Measurements from ENCODE around the gene IMMP2L. TPM values are rescaled to one million over a fixed set of nuclear protein-coding genes. Genes with fewer than 3 reads are reported as not detected.

IMMP2L gene
- total RNA-seq, 1 donor from 2014 or later = 11.2 TPM

- Mint-ChIP-seq H3K27ac (ENCODE audit: unreplicated experiment) (no peak overlapping the region), H3K27me3 (ENCODE audit: unreplicated experiment) (no peaks in the 10 kb centered on the region), H3K9me3 (ENCODE audit: unreplicated experiment) (no peaks in the 10 kb centered on the region), H3K4me1 (ENCODE audit: unreplicated experiment) (peaks cover 3% of the 10 kb centered on the region), H3K36me3 (ENCODE audit: low read depth, unreplicated experiment) (no peaks in the 10 kb centered on the region), H3K4me3 (ENCODE audit: unreplicated experiment) (no peak overlapping the region)
- DNase-seq (ENCODE audit: low spot score) = no peak
- TF ChIP-seq CTCF (IDR thresholded peaks at IDR 0.05; ENCODE audit: unreplicated experiment) = no peak
Observed at GRCh38 chr7:110975486-110975885, 586.8 kb downstream of the IMMP2L start.

GRCh38 chr7:110974441-110974840, 587.9 kb downstream of the IMMP2L start:
- H3K27me3 Mint-ChIP-seq (ENCODE audit: unreplicated experiment) = no peaks in the 10 kb centered on the region
- no peak overlapping the region for H3K27ac Mint-ChIP-seq (ENCODE audit: unreplicated experiment)
- H3K9me3 Mint-ChIP-seq (ENCODE audit: unreplicated experiment) = no peaks in the 10 kb centered on the region
- no peak for TF ChIP-seq CTCF (IDR thresholded peaks at IDR 0.05; ENCODE audit: unreplicated experiment)
- H3K4me3 Mint-ChIP-seq (ENCODE audit: unreplicated experiment) = no peak overlapping the region
- DNase-seq (ENCODE audit: low spot score) = no peak
- H3K36me3 Mint-ChIP-seq (ENCODE audit: low read depth, unreplicated experiment) = no peaks in the 10 kb centered on the region
- H3K4me1 Mint-ChIP-seq (ENCODE audit: unreplicated experiment) = peaks cover 3% of the 10 kb centered on the region

GRCh38 chr7:110973196-110973990, 588.9 kb downstream of the IMMP2L start:
- Mint-ChIP-seq H3K4me3 (ENCODE audit: unreplicated experiment) (no peak overlapping the region), H3K36me3 (ENCODE audit: low read depth, unreplicated experiment) (no peaks in the 10 kb centered on the region), H3K27ac (ENCODE audit: unreplicated experiment) (no peak overlapping the region), H3K4me1 (ENCODE audit: unreplicated experiment) (peaks cover 3% of the 10 kb centered on the region), H3K9me3 (ENCODE audit: unreplicated experiment) (no peaks in the 10 kb centered on the region), H3K27me3 (ENCODE audit: unreplicated experiment) (no peaks in the 10 kb centered on the region)
- TF ChIP-seq CTCF (IDR thresholded peaks at IDR 0.05; ENCODE audit: unreplicated experiment) = no peak
- DNase-seq (ENCODE audit: low spot score) = no peak

GRCh38 chr7:110964775-110965174, 597.5 kb downstream of the IMMP2L start:
- Mint-ChIP-seq H3K9me3 (ENCODE audit: unreplicated experiment) (no peaks in the 10 kb centered on the region), H3K4me1 (ENCODE audit: unreplicated experiment) (no peaks in the 10 kb centered on the region), H3K36me3 (ENCODE audit: low read depth, unreplicated experiment) (no peaks in the 10 kb centered on the region), H3K27me3 (ENCODE audit: unreplicated experiment) (no peaks in the 10 kb centered on the region), H3K27ac (ENCODE audit: unreplicated experiment) (no peak overlapping the region), H3K4me3 (ENCODE audit: unreplicated experiment) (no peak overlapping the region)
- TF ChIP-seq CTCF (IDR thresholded peaks at IDR 0.05; ENCODE audit: unreplicated experiment) = no peak
- no peak for DNase-seq (ENCODE audit: low spot score)

- no peak for DNase-seq (ENCODE audit: low spot score)
- Mint-ChIP-seq H3K4me3 (ENCODE audit: unreplicated experiment) (no peak overlapping the region), H3K27ac (ENCODE audit: unreplicated experiment) (no peak overlapping the region), H3K36me3 (ENCODE audit: low read depth, unreplicated experiment) (no peaks in the 10 kb centered on the region), H3K9me3 (ENCODE audit: unreplicated experiment) (no peaks in the 10 kb centered on the region), H3K4me1 (ENCODE audit: unreplicated experiment) (no peaks in the 10 kb centered on the region), H3K27me3 (ENCODE audit: unreplicated experiment) (no peaks in the 10 kb centered on the region)
- TF ChIP-seq CTCF (IDR thresholded peaks at IDR 0.05; ENCODE audit: unreplicated experiment) = no peak
Observed at GRCh38 chr7:110962826-110963225, 599.5 kb downstream of the IMMP2L start.
